ENCODE data around the gene SEMA5B.
A peak's percentile ranks its signal among the peaks of the same experiment; 100 is the strongest.

Gene SEMA5B
- total RNA-seq = 0.14 to 0.24 reads per million in 2 donors

- DNase-seq = no peak
Measured at GRCh38 chr3:123027292-123028232, at the start of gene SEMA5B. TSS of gene SEMA5B (minus strand) at chr3:123027763. CDS start at chr3:122961263, 66,500 bp downstream.

GRCh38 chr3:123076496-123077418 lies 49.2 kb upstream of the SEMA5B start:
- DNase-seq = no peak

GRCh38 chr3:123076112-123076495 lies 48.5 kb upstream of the SEMA5B start:
- DNase-seq = no peak

GRCh38 chr3:123075359-123075758 lies 47.8 kb upstream of the SEMA5B start:
- DNase-seq = no peak

GRCh38 chr3:123072564-123072963 lies 45.0 kb upstream of the SEMA5B start:
- DNase-seq = no peak

GRCh38 chr3:123072152-123072551 lies 44.6 kb upstream of the SEMA5B start:
- no peak for DNase-seq

GRCh38 chr3:123071581-123071980 lies 44.0 kb upstream of the SEMA5B start:
- DNase-seq = no peak

- DNase-seq = no peak
Measured at GRCh38 chr3:123071146-123071545, 43.6 kb upstream of the SEMA5B start.

GRCh38 chr3:123070510-123070909 lies 42.9 kb upstream of the SEMA5B start:
- no peak for DNase-seq

- no peak for DNase-seq
Measured at GRCh38 chr3:123068601-123069381, 41.2 kb upstream of the SEMA5B start.

GRCh38 chr3:123067689-123068600 lies 40.4 kb upstream of the SEMA5B start:
- DNase-seq = no peak

GRCh38 chr3:123066896-123067688 lies 39.5 kb upstream of the SEMA5B start, which contains the start of gene PDIA5:
TSS of gene PDIA5 (plus strand) at chr3:123067025. CDS start at chr3:123067165, 140 bp downstream.
- DNase-seq = peak; percentile 2

- no peak for DNase-seq
Measured at GRCh38 chr3:123066599-123066895, 39.0 kb upstream of the SEMA5B start.

- DNase-seq = no peak
Measured at GRCh38 chr3:123064914-123065313, 37.4 kb upstream of the SEMA5B start.

- DNase-seq = no peak
Measured at GRCh38 chr3:123064506-123064905, 36.9 kb upstream of the SEMA5B start.

GRCh38 chr3:123063034-123063433 lies 35.5 kb upstream of the SEMA5B start:
- DNase-seq = no peak

- DNase-seq = no peak
Measured at GRCh38 chr3:123061856-123062255, 34.3 kb upstream of the SEMA5B start.

GRCh38 chr3:123060054-123060453 lies 32.5 kb upstream of the SEMA5B start:
- DNase-seq = no peak

- DNase-seq = no peak
Measured at GRCh38 chr3:123058505-123058904, 30.9 kb upstream of the SEMA5B start.

- no peak for DNase-seq
Measured at GRCh38 chr3:123055352-123055751, 27.8 kb upstream of the SEMA5B start.

GRCh38 chr3:123054931-123055330 lies 27.4 kb upstream of the SEMA5B start:
- DNase-seq = no peak
